Activated CD8-positive, alpha-beta T cell treated with anti-CD3 and anti-CD28 coated beads for 36 hours (primary cell): ENCODE data around the gene ROR2. TPM values are rescaled to one million over a fixed set of nuclear protein-coding genes. Genes with fewer than 3 reads are reported as not detected.

Source experiments
- ATAC-seq: fragments of 200-7000 bp; cut with Tn5 transposase; one replicate; pipeline ENCODE4 v1.10.0; 2021; ENCODE audit warnings: mild to moderate bottlenecking, moderate library complexity
- CTCF ChIA-PET: fragments of 350-600 bp; sonication (Branson Sonifier 250); formaldehyde crosslinking; loops from one replicate; lab custom pipeline; 2021; ENCODE audit warnings: antibody characterized with exemption; lab: Charles Lee
- POLR2A ChIA-PET: fragments of 350-600 bp; sonication (Branson Sonifier 250); formaldehyde crosslinking; loops from one replicate; lab custom pipeline; 2021; ENCODE audit warnings: antibody characterized with exemption; lab: Charles Lee
- DNase-seq: peaks from one replicate; pipeline ENCODE4 v3.0.0-alpha.2; 2020
- H3K27ac Mint-ChIP-seq: one replicate; pipeline ENCODE4 v1.8.0; 2021; ENCODE audit warnings: mild to moderate bottlenecking, mixed read lengths
- H3K27me3 Mint-ChIP-seq: one replicate; pipeline ENCODE4 v1.8.0; 2021; ENCODE audit warnings: mixed read lengths
- H3K36me3 Mint-ChIP-seq: one replicate; pipeline ENCODE4 v1.8.0; 2021; ENCODE audit warnings: low read depth, mixed read lengths
- H3K4me1 Mint-ChIP-seq: one replicate; pipeline ENCODE4 v1.8.0; 2021; ENCODE audit warnings: low read depth, mixed read lengths
- H3K4me3 Mint-ChIP-seq: one replicate; pipeline ENCODE4 v1.8.0; 2021; ENCODE audit warnings: mild to moderate bottlenecking, moderate library complexity, mixed read lengths
- H3K9me3 Mint-ChIP-seq: one replicate; pipeline ENCODE4 v1.8.0; 2021; ENCODE audit warnings: mixed read lengths
- CTCF ChIP-seq: fragments of 200-600 bp; IDR thresholded peaks from one replicate; pipeline ENCODE4 v1.8.0; 2022; ENCODE audit warnings: antibody characterized with exemption, mild to moderate bottlenecking
- intact Hi-C: fragments of 100-400 bp; cut with micrococcal nuclease; formaldehyde crosslinking; loops from one replicate; pipeline ENCODE4 v1.10.0; 2022
- total RNA-seq, 2 experiments: library from RNA; stranded (reverse); gene quantifications; one replicate each; pipeline ENCODE4 v1.2.3, GENCODE V29; 2021

The ROR2 gene
- total RNA-seq, 2 experiments from 2014 or later = not detected

GRCh38 chr9:91880378-91880972 is 69.6 kb downstream of the ROR2 start:
- Mint-ChIP-seq H3K9me3 (no peaks in the 10 kb centered on the region), H3K36me3 (no peaks in the 10 kb centered on the region), H3K27ac (no peak overlapping the region), H3K27me3 (peaks cover 4% of the 10 kb centered on the region), H3K4me3 (no peak overlapping the region), H3K4me1 (no peaks in the 10 kb centered on the region)
- no peak for DNase-seq
- CTCF ChIA-PET = no interaction called here
- intact Hi-C loops = no loop called here
- ATAC-seq = no peak
- no peak for TF ChIP-seq CTCF
- POLR2A ChIA-PET = no interaction called here

DNA sequence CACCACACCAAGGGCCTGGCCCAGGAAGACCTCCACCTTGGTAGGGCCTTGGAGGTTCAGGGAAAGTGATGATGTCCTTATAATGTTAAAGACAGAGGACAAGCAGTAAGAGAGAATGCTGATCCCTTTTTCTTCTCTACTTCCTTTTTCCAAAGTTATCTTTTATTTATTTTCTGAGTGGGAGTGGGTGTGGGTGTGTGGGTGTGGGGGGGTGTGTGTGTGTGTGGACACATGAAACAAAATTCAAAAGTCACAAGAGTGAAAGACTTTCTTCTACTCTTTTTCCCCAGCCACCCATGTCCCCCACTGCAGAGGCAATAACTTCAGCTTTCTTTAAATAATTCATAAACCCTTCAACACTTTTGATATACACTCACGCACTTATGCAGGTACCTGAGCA is 70.8 kb downstream of the ROR2 start:
- ChIA-PET CTCF (no interaction called here), POLR2A (no interaction called here)
- TF ChIP-seq CTCF = no peak
- DNase-seq (no peak), ATAC-seq (no peak)
- no peak overlapping the region for H3K4me3 Mint-ChIP-seq
- peaks cover 3% of the 10 kb centered on the region for H3K27me3 Mint-ChIP-seq
- H3K9me3 Mint-ChIP-seq = no peaks in the 10 kb centered on the region
- H3K27ac Mint-ChIP-seq = no peak overlapping the region
- no peaks in the 10 kb centered on the region for H3K36me3 Mint-ChIP-seq
- intact Hi-C loops = no loop called here
- no peaks in the 10 kb centered on the region for H3K4me1 Mint-ChIP-seq

GRCh38 chr9:91873637-91874051 is 76.4 kb downstream of the ROR2 start:
- H3K27ac Mint-ChIP-seq = no peak overlapping the region
- ATAC-seq = no peak
- H3K36me3 Mint-ChIP-seq = no peaks in the 10 kb centered on the region
- H3K4me1 Mint-ChIP-seq = no peaks in the 10 kb centered on the region
- H3K9me3 Mint-ChIP-seq = no peaks in the 10 kb centered on the region
- peaks cover 2% of the 10 kb centered on the region for H3K27me3 Mint-ChIP-seq
- ChIA-PET POLR2A (no interaction called here), CTCF (no interaction called here)
- DNase-seq = no peak
- H3K4me3 Mint-ChIP-seq = no peak overlapping the region
- TF ChIP-seq CTCF = no peak
- intact Hi-C loops = no loop called here

- Mint-ChIP-seq H3K4me3 (no peak overlapping the region), H3K4me1 (no peaks in the 10 kb centered on the region), H3K27me3 (peaks cover 9% of the 10 kb centered on the region), H3K9me3 (no peaks in the 10 kb centered on the region), H3K36me3 (no peaks in the 10 kb centered on the region), H3K27ac (no peak overlapping the region)
- CTCF ChIA-PET = no interaction called here
- POLR2A ChIA-PET = no interaction called here
- intact Hi-C loops = no loop called here
- TF ChIP-seq CTCF = no peak
- DNase-seq = no peak
- ATAC-seq = no peak
These were observed 81.2 kb downstream of the ROR2 start for GRCh38 chr9:91868732-91869391.

- ChIA-PET POLR2A (no interaction called here), CTCF (interaction anchor here (1.4 kb wide), 1 partner anchor 110 kb away, joined by 4 read pairs; no protein-coding TSS in a partner anchor)
- Mint-ChIP-seq H3K9me3 (no peaks in the 10 kb centered on the region), H3K4me1 (no peaks in the 10 kb centered on the region), H3K4me3 (no peak overlapping the region), H3K27me3 (peaks cover 12% of the 10 kb centered on the region), H3K36me3 (no peaks in the 10 kb centered on the region), H3K27ac (no peak overlapping the region)
- no peak for DNase-seq
- TF ChIP-seq CTCF = no peak
- intact Hi-C loops = no loop called here
- no peak for ATAC-seq
These were observed 82.3 kb downstream of the ROR2 start for GRCh38 chr9:91867740-91868139.
